HG03558 (cell line): Measurements from ENCODE around the gene SAMD1.
"Not testable (repeated sequence)": the region's sequence is repeated elsewhere in the genome, so short reads cannot be mapped to it uniquely, and the experiment has no call there.

ENCODE experiments used
- ATAC-seq: cut with Tn5 transposase; IDR thresholded peaks from one replicate; pipeline ENCODE4 v1.9.1; 2021; ENCODE audit warnings: moderate number of reproducible peaks; ENCODE audit not compliant: unreplicated experiment; ENCODE audit errors: extremely low read depth

SAMD1 gene

GRCh38 chr19:14062558-14062855 is 28.0 kb downstream of the SAMD1 start:
- ATAC-seq, result no peak

- ATAC-seq, result no peak
Observed at GRCh38 chr19:14061751-14062557, 28.6 kb downstream of the SAMD1 start, which contains the start of gene PALM3. Gene PALM3, minus strand, starts transcription at chr19:14062076. Its CDS starts 96 bp downstream, at chr19:14061980.

DNA sequence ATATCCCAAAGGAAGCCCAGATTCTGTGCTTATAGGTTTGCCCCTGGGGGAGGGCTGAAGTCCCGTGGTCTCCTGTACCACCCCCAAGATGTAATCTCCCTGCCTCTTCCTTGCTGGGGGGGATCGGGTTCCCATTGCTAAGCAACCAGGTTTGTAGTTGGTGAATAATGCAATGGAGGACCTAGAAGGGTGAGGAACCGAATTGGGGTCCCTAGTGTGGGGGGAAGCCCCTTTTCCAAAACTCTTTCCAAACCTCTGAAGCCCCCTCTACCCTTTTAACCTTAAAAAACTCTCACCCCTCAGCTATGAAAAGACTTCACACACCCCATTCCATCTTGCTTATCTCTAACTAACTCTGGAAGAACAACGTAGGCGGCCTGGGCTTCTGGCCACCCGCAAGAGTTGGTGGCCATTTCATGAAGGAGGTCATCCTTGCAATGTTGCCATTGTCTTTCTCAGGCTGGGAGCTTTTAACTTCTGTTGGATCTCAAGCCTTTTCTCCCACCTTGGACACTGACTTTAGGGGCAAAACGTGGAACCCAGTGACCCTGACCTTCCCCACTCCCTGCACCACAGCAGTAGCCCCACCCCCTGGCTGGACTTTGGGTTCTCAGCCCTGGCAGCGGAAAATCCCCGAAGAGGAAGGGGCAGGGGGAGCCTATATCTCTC is 29.3 kb downstream of the SAMD1 start:
- no peak for ATAC-seq

DNA sequence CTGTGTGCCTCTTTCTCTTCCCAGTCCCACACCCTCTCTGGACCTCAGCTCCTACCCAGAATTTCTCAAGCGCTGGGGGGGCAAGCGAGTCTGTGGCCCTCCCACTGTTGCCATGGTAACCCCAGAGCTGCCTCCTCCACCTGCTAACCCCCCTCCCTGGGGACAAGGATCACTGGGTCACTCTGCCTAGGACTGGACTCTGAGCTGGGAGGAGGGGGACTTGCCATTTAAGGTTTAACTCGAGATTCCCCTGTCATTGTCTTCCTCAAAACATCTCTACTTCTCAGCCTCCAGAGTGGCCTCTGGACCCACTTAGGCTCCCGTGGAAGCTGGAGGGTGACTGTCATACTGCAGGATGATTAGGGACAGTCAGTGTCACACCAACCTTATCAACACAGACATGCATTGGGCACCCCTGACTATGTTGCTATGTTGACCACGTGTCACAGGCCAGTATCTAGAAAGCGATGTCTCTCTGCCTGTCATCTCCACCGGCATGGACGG is 30.8 kb downstream of the SAMD1 start:
- no peak for ATAC-seq

- no peak for ATAC-seq
Observed at GRCh38 chr19:14059093-14059480, 31.5 kb downstream of the SAMD1 start.

DNA sequence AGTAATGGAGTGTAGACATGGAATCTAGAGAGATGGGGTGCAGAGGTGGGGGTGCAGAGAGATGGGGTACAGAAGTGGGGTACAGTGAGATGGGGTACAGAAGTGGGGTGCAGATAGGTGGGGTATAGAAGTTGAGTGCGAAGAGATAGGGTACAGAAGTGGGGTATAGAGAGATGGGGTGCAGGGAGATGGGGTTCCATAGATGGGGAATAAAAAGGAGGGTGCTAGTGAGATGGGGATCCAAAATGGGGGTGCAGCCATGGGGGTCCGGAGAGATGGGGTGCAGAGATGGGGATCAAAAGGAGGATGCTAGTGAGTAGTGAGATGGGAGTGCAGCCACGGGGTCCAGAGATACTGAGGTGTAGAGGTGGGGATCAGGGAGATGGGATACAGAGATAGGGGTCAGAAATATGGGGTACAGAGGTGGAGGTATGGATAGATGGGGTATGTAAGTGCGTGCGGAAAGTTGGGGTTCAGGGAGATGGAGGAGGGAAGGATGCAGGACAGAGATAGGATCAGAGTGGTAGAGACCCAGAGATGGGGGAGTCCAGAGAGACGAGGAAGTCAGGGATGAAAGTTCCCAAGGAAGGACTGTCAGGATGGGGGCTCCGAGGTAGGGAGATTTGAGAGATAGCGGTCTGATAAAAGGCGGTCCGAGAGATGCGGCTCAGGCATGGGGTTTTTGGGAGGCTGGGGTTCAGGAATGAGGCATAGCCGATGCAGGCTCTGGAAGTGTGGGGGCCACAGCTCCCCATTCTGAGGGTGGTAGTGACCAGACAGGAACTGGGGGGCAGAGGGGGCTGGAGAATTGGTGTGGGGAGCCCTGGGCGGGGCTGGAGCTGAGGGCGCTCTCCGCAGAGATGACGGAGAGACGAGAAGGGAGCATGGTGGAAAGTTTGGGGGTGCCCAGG is 32.1 kb downstream of the SAMD1 start:
- ATAC-seq, result no peak

- ATAC-seq, result no peak
Observed at GRCh38 chr19:14056741-14057356, 33.7 kb downstream of the SAMD1 start.

GRCh38 chr19:14056069-14056666 is 34.4 kb downstream of the SAMD1 start:
- no peak for ATAC-seq

DNA sequence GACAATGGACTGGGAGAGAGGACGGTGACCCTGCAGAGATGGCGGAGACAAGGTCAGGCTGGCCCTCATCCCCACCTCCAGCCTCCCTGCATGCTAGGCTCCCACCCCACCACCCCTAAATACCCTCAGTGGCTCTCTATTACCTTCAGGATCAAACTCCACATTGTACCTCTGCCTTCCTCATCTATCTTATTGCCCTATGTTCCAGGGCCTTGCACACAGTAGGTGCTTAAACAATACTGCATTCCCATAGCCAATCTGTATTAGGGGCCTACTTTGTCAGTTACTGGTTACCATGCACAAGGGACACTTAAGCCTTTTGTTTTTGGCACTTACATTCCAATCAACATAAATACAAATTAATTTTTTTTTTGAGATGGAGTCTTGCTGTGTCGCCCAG is 35.2 kb downstream of the SAMD1 start:
- no peak for ATAC-seq

DNA sequence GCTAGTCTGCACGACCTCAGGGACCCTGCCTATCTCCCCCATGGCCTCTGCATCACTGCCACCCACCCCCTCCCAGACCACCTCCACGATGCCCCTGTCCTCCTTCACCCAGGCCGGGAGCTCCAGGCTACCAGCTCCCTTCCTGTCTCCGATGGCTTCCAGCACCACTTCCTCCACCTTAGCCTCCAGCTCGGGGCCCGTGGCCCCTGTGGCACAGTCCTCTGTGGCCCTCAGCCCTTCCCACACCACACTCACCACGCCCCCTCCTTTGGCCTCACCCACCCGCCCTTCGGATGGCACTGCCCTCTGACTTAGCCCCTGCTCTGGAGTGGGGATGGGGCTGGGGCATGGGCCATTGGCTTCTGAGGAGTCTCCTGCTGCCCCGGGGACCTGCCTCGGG is 35.8 kb downstream of the SAMD1 start:
- no peak for ATAC-seq

GRCh38 chr19:14054099-14054498 is 36.5 kb downstream of the SAMD1 start:
- no peak for ATAC-seq

DNA sequence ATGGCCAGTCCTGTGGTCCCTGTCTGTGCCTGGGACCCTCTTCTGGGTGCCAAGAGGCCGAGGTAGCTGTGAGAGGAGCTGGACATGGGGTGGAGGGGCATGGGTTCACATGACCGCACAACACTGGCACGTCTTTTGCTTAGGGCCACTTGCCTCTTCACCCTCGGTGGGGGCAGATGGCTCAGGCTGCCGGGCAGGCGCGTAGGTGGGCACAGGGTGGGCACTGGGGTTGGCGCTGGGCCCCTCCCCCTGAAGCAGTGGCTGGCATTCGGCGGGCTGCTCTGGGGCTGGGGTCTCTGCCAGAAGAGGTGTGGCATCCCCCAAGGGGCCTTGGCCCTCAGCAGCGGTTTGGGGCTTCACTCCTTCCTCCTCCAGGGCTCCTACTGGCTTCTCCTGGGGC is 37.1 kb downstream of the SAMD1 start:
- ATAC-seq, result no peak

DNA sequence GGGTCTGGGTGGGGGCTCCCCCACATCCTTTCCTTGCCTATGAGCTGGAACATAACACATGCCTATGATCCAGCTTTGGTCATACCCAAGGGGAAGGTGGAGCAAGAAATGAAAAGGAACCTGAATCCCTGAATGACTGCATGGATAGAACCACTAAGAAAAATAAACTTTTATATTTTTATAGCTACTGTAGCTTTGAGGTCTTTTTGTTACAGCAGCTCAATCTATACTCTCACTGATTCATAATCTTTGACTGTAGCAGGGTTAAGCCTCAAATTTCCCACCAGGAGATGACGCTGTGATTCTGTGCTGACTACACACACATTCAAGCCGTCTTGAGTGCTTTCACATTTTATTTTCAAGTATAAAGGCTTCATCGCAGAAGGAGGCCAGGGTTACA is 37.5 kb downstream of the SAMD1 start:
- ATAC-seq, result no peak

DNA sequence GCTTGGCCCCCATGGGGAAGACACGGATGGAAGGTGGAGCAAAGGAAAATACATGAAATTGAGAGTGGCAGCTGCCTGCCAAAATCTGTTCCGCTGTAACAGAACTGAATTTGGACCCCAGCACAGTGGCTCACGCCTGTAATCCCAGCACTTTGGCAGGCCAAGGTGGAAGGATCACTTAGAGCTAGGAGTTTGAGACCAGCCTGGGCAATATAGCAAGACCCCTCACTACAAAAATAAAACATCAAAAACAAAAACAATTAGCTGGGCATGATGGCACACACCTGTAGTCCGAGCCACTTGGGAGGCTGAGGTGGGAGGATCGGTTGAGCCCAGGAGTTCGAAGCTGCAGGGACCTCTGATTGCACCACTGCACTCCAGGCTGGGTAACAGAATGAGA is 38.1 kb downstream of the SAMD1 start:
- no peak for ATAC-seq

DNA sequence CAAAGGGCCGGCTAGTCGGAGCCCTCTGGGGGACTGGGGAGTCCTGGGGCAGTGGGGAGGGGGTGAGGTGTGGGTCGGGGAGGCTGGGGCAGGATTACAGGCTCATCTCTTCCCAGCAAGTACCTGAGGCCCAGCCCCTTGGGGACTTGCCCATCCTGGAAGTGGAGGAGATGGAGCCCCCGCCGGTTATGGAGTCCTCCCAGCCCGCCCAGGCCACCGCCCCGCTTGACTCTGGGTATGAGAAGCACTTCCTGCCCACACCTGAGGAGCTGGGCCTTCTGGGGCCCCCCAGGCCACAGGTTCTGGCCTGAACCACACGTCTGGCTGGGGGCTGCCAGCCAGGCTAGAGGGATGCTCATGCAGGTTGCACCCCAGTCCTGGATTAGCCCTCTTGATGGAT is 38.6 kb downstream of the SAMD1 start:
- no peak for ATAC-seq

GRCh38 chr19:14050961-14051360 is 39.6 kb downstream of the SAMD1 start:
- not testable (repeated sequence) for ATAC-seq

- ATAC-seq, result no peak
Observed at GRCh38 chr19:14050512-14050911, 40.0 kb downstream of the SAMD1 start.

DNA sequence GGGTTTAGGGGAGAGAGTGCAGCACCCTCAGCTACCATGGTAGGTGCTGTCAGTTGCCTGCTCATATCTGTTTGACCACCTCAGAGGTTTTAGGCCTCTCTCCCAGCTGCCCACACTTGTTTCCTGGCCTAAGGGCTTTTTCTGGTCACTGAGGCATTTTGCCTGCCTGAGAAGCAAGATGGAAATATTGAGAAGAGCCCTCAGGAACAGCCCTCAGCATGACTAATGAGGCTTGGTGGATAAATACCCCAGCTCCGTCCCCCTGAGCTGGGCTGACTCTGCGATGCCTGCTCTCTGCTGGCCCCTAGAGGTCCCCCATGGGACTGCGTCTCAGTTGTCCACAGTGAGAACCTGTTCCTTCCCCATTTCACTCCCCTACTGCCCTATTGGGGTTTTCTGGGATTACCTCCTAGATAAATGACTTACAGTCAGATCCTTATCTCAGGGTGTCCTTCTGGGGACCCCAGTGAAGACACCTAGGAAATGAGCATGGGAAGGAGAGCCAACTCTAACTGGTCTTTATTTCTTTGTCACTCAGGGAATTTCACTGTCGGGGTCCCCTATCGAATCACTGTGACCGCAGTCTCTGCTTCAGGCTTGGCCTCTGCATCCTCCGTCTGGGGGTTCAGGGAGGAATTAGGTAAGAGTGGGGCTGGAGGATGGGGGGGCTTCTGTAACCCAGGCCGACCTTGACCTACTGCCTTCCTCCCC is 42.0 kb downstream of the SAMD1 start:
- no peak for ATAC-seq

DNA sequence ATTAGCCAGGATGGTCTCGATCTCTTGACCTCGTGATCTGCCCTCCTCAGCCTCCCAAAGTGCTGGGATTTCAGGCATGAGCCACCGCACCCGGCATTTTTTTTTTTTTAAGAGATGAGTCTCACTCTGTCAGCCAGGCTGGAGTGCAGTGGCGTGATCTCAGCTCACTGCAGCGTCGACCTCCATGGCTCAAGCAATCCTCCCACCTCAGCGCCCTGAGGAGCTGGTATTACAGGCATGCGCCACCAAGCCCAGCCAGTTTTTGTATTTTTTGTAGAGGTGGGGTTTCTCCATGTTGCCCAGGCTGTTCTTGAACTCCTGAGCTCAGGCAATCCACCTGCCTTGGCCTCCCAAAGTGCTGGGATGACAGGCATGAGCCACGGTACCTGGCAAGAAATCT is 42.7 kb downstream of the SAMD1 start:
- not testable (repeated sequence) for ATAC-seq
